ENCODE data around the gene VPS26B.
A peak's percentile ranks its signal among the peaks of the same experiment; 100 is the strongest.

The VPS26B gene

GRCh38 chr11:134250246-134250645 is 25.8 kb downstream of the VPS26B start:
- TF ChIP-seq TCF12 (IDR thresholded peaks at IDR 0.05; ENCODE audit: low read depth) (no peak), ZBTB7A (IDR thresholded peaks at IDR 0.05; ENCODE audit: low read depth) (no peak), REST (IDR thresholded peaks at IDR 0.05; ENCODE audit: low read depth) (no peak), TEAD4 (IDR thresholded peaks at IDR 0.05) (no peak), YY1 (IDR thresholded peaks at IDR 0.05; ENCODE audit: low read depth) (no peak), EP300 (IDR thresholded peaks at IDR 0.05; ENCODE audit: borderline replicate concordance) (no peak), RAD21 (IDR thresholded peaks at IDR 0.05; ENCODE audit: low read depth) (no peak), TAF1 (IDR thresholded peaks at IDR 0.05; ENCODE audit: low read depth) (no peak), FOXM1 (IDR thresholded peaks at IDR 0.05; ENCODE audit: borderline replicate concordance, low read depth) (no peak), EGR1 (IDR thresholded peaks at IDR 0.05) (no peak), CEBPB (IDR thresholded peaks at IDR 0.05) (no peak), NFIC (IDR thresholded peaks at IDR 0.05) (no peak)

- no peak for TF ChIP-seq YY1 (IDR thresholded peaks at IDR 0.05; ENCODE audit: low read depth)
- no peak for TF ChIP-seq REST (IDR thresholded peaks at IDR 0.05; ENCODE audit: low read depth)
- TF ChIP-seq EP300 (IDR thresholded peaks at IDR 0.05; ENCODE audit: borderline replicate concordance): no peak
- TF ChIP-seq NFIC (IDR thresholded peaks at IDR 0.05): no peak
- TF ChIP-seq RAD21 (IDR thresholded peaks at IDR 0.05; ENCODE audit: low read depth): no peak
- no peak for TF ChIP-seq MAX (IDR thresholded peaks at IDR 0.05)
- no peak for TF ChIP-seq CREB1 (IDR thresholded peaks at IDR 0.05; ENCODE audit: low read depth)
- no peak for TF ChIP-seq ZBTB7A (IDR thresholded peaks at IDR 0.05; ENCODE audit: low read depth)
- TF ChIP-seq FOXM1 (IDR thresholded peaks at IDR 0.05; ENCODE audit: borderline replicate concordance, low read depth): no peak
- no peak for TF ChIP-seq TAF1 (IDR thresholded peaks at IDR 0.05; ENCODE audit: low read depth)
- no peak for TF ChIP-seq EGR1 (IDR thresholded peaks at IDR 0.05)
- TF ChIP-seq CEBPB (IDR thresholded peaks at IDR 0.05): no peak
- TF ChIP-seq TCF12 (IDR thresholded peaks at IDR 0.05; ENCODE audit: low read depth): no peak
- no peak for TF ChIP-seq TEAD4 (IDR thresholded peaks at IDR 0.05)
- TF ChIP-seq USF1 (IDR thresholded peaks at IDR 0.05): no peak
Measured at GRCh38 chr11:134250675-134251074, 26.2 kb downstream of the VPS26B start.

- TF ChIP-seq YY1 (IDR thresholded peaks at IDR 0.05; ENCODE audit: low read depth) (peak; percentile 8; the same call in 1 of the 2 replicates), TEAD4 (IDR thresholded peaks at IDR 0.05) (no peak), REST (IDR thresholded peaks at IDR 0.05; ENCODE audit: low read depth) (peak; percentile 53; the same call in 1 of the 2 replicates)
Measured at GRCh38 chr11:134252346-134253187, 28.1 kb downstream of the VPS26B start.

GRCh38 chr11:134253188-134253993 is 28.9 kb downstream of the VPS26B start, which contains the start of the genes ACAD8 and THYN1:
Gene ACAD8, plus strand, starts transcription at chr11:134253568. Its CDS starts 33 bp downstream, at chr11:134253601.
Gene THYN1, minus strand, starts transcription at chr11:134253352. Its CDS starts 470 bp downstream, at chr11:134252882.
- TF ChIP-seq ZBTB7A (IDR thresholded peaks at IDR 0.05; ENCODE audit: low read depth): 0 out of 2 replicates have a peak, but pooled peaks have one; percentile 24
- TF ChIP-seq YY1 (IDR thresholded peaks at IDR 0.05; ENCODE audit: low read depth): no peak; the same call in none of the 2 replicates
- no peak for TF ChIP-seq TEAD4 (IDR thresholded peaks at IDR 0.05)
- no peak for TF ChIP-seq NFIC (IDR thresholded peaks at IDR 0.05)
- TF ChIP-seq TCF12 (IDR thresholded peaks at IDR 0.05; ENCODE audit: low read depth): peak; percentile 65; the same call in 1 of the 2 replicates
- no peak for TF ChIP-seq FOXM1 (IDR thresholded peaks at IDR 0.05; ENCODE audit: borderline replicate concordance, low read depth)
- TF ChIP-seq MAX (IDR thresholded peaks at IDR 0.05): peak; percentile 64
- peak; percentile 71 for TF ChIP-seq EGR1 (IDR thresholded peaks at IDR 0.05)
- TF ChIP-seq TAF1 (IDR thresholded peaks at IDR 0.05; ENCODE audit: low read depth): peak; percentile 80
- TF ChIP-seq RAD21 (IDR thresholded peaks at IDR 0.05; ENCODE audit: low read depth): no peak
- TF ChIP-seq USF1 (IDR thresholded peaks at IDR 0.05): no peak
- no peak; the same call in 1 of the 2 replicates for TF ChIP-seq CREB1 (IDR thresholded peaks at IDR 0.05; ENCODE audit: low read depth)
- no peak for TF ChIP-seq REST (IDR thresholded peaks at IDR 0.05; ENCODE audit: low read depth)
- TF ChIP-seq EP300 (IDR thresholded peaks at IDR 0.05; ENCODE audit: borderline replicate concordance): no peak
- no peak for TF ChIP-seq CEBPB (IDR thresholded peaks at IDR 0.05)

All from Ishikawa (cell line).